ENCODE data around the gene MARK3. TPM values are rescaled to one million over a fixed set of nuclear protein-coding genes. Genes with fewer than 3 reads are reported as not detected.

The MARK3 gene
- polyA plus RNA-seq, 1 experiment, result 109 TPM

GRCh38 chr14:103380719-103381377 is 4.4 kb upstream of the MARK3 start:
- ChIA-PET CTCF (interaction anchor here (0.6 to 1.8 kb wide), 2 partner anchors 10 to 13 kb away, joined by 4 to 8 read pairs; no protein-coding TSS in a partner anchor), POLR2A (no interaction called here)
- Histone ChIP-seq H3K27me3 (ENCODE audit: control insufficient read depth, insufficient read depth, low read length) (no peaks in the 10 kb centered on the region), H3K4me3 (ENCODE audit: low read depth, low read length) (no peak overlapping the region), H3K27ac (ENCODE audit: low read depth, low read length) (no peak overlapping the region), H3K9me3 (ENCODE audit: control insufficient read depth, insufficient read depth, low read length) (no peaks in the 10 kb centered on the region; the same call in 1 of the 2 replicates)
- TF ChIP-seq CTCF (IDR thresholded peaks at IDR 0.05; ENCODE audit: low read depth, low read length), result no peak
- DNase-seq (ENCODE audit: low read depth, low spot score), result no peak

GRCh38 chr14:103382376-103382775 is 2.8 kb upstream of the MARK3 start:
- Histone ChIP-seq H3K4me3 (ENCODE audit: low read depth, low read length) (no peak overlapping the region), H3K27me3 (ENCODE audit: control insufficient read depth, insufficient read depth, low read length) (no peaks in the 10 kb centered on the region), H3K27ac (ENCODE audit: low read depth, low read length) (peak overlapping the region; percentile 21), H3K9me3 (ENCODE audit: control insufficient read depth, insufficient read depth, low read length) (no peaks in the 10 kb centered on the region; the same call in 1 of the 2 replicates)
- DNase-seq (ENCODE audit: low read depth, low spot score), result no peak
- TF ChIP-seq CTCF (IDR thresholded peaks at IDR 0.05; ENCODE audit: low read depth, low read length), result no peak
- POLR2A ChIA-PET, result interaction anchor here (0.6 to 1.0 kb wide), 2 partner anchors 25 to 49 kb away, joined by 3 read pairs; no protein-coding TSS in a partner anchor
- CTCF ChIA-PET, result interaction anchor here (0.6 to 1.4 kb wide), 3 partner anchors 12 to 528 kb away, joined by 3 to 4 read pairs (median 4); no protein-coding TSS in a partner anchor

- ChIA-PET POLR2A (interaction anchor here (0.5 to 1.7 kb wide), 4 partner anchors 17 to 51 kb away, joined by 3 to 10 read pairs (median 6); partner anchors contain the start of gene EIF5), CTCF (interaction anchor here (1.0 kb wide), 1 partner anchor 8 kb away, joined by 4 read pairs; no protein-coding TSS in a partner anchor)
- DNase-seq (ENCODE audit: low read depth, low spot score), result no peak
- Histone ChIP-seq H3K27me3 (ENCODE audit: control insufficient read depth, insufficient read depth, low read length) (no peaks in the 10 kb centered on the region), H3K4me3 (ENCODE audit: low read depth, low read length) (peak overlapping the region; percentile 75), H3K27ac (ENCODE audit: low read depth, low read length) (peak overlapping the region; percentile 81), H3K9me3 (ENCODE audit: control insufficient read depth, insufficient read depth, low read length) (no peaks in the 10 kb centered on the region; the same call in 1 of the 2 replicates)
- TF ChIP-seq CTCF (IDR thresholded peaks at IDR 0.05; ENCODE audit: low read depth, low read length), result no peak
Measured at GRCh38 chr14:103384450-103385151, 614 bp upstream of the MARK3 start.

- H3K27ac ChIP-seq (ENCODE audit: low read depth, low read length), result peak overlapping the region; percentile 34
- no peaks in the 10 kb centered on the region for H3K27me3 ChIP-seq (ENCODE audit: control insufficient read depth, insufficient read depth, low read length)
- CTCF ChIA-PET, result interaction anchor here (1.0 kb wide), 1 partner anchor 10 kb away, joined by 3 read pairs; no protein-coding TSS in a partner anchor
- peak overlapping the region; percentile 75 for H3K4me3 ChIP-seq (ENCODE audit: low read depth, low read length)
- POLR2A ChIA-PET, result interaction anchor here (0.7 to 1.7 kb wide), 5 partner anchors 18 to 52 kb away, joined by 3 to 10 read pairs (median 5); partner anchors contain the start of gene EIF5
- TF ChIP-seq CTCF (IDR thresholded peaks at IDR 0.05; ENCODE audit: low read depth, low read length), result no peak
- no peaks in the 10 kb centered on the region; the same call in 1 of the 2 replicates for H3K9me3 ChIP-seq (ENCODE audit: control insufficient read depth, insufficient read depth, low read length)
- no peak for DNase-seq (ENCODE audit: low read depth, low spot score)
Measured at GRCh38 chr14:103385929-103386712, 906 bp downstream of the MARK3 start.

Measured in AG04450 (cell line).